SK-N-SH (cell line): ENCODE measurements around the gene ABHD2. TPM values are rescaled to one million over a fixed set of nuclear protein-coding genes. Genes with fewer than 3 reads are reported as not detected.

Experiments used
- CTCF ChIA-PET: fragments of 300-600, 350-600 bp; formaldehyde crosslinking; extraction: SDS; loops from one replicate; lab custom pipeline; 2021; lab: Yijun Ruan, JAX
- POLR2A ChIA-PET: fragments of 350-600 bp; sonication (Branson Sonifier 250); formaldehyde crosslinking; extraction: SDS; loops from one replicate; lab custom pipeline; 2020; ENCODE audit warnings: antibody characterized with exemption, inconsistent platforms; lab: Yijun Ruan, JAX
- DNase-seq: peaks from one replicate; pipeline ENCODE4 v3.0.0; 2012
- H2AFZ ChIP-seq: fragments of 200-600 bp; sonication (generic); 2 replicates; pipeline ENCODE4 v1.8.1; 2016; ENCODE audit warnings: antibody characterized with exemption, mild to moderate bottlenecking, low read depth
- H3F3A ChIP-seq: fragments of 200-600 bp; sonication (generic); replicated peaks from 2 replicates; pipeline ENCODE3; 2016; ENCODE audit warnings: antibody characterized with exemption, mild to moderate bottlenecking; ENCODE audit not compliant: insufficient read depth
- H3K27ac ChIP-seq, 2 experiments: fragments of 200-500 bp in 1 of 2; fragments of 200-600 bp in 1 of 2; sonication (Bioruptor generic) in 1 of 2; sonication (generic), shearing (Covaris generic) in 1 of 2; 2 replicates each; pipeline versions ENCODE4 v1.5.1 to v1.6.1; 2014 to 2016; ENCODE audit warnings: low read depth in 2 of 2, inconsistent platforms in 1 of 2, low read length in 1 of 2, mild to moderate bottlenecking in 1 of 2, mixed read lengths in 1 of 2
- H3K27me3 ChIP-seq: fragments of 200-600 bp; sonication (generic), shearing (Covaris generic); 2 replicates; pipeline ENCODE4 v1.6.1; 2016; ENCODE audit warnings: mixed run types; ENCODE audit not compliant: insufficient read depth
- H3K36me3 ChIP-seq, 2 experiments: fragments of 200-500 bp in 1 of 2; fragments of 200-600 bp in 1 of 2; sonication (Bioruptor generic) in 1 of 2; sonication (generic) in 1 of 2; replicated peaks in 1 of 2; 2 replicates each; pipeline versions ENCODE3 to v1.5.1; 2014 to 2016; ENCODE audit warnings: low read length in 1 of 2, mild to moderate bottlenecking in 1 of 2; ENCODE audit not compliant: insufficient read depth in 2 of 2, control insufficient read depth in 1 of 2
- H3K4me1 ChIP-seq, 2 experiments: fragments of 200-500 bp in 1 of 2; fragments of 200-600 bp in 1 of 2; sonication (Bioruptor generic) in 1 of 2; sonication (generic), shearing (Covaris generic) in 1 of 2; 2 replicates each; pipeline versions ENCODE4 v1.5.1 to v1.6.1; 2014 to 2016; ENCODE audit warnings: low read depth in 1 of 2, low read length in 1 of 2, mixed run types in 1 of 2; ENCODE audit not compliant: insufficient read depth in 2 of 2, control insufficient read depth in 1 of 2
- H3K4me2 ChIP-seq: fragments of 200-600 bp; sonication (generic), shearing (Covaris generic); 2 replicates; pipeline ENCODE4 v1.6.1; 2017; ENCODE audit warnings: mixed run types
- H3K4me3 ChIP-seq, 2 experiments: fragments of 200-500 bp in 1 of 2; fragments of 200-600 bp in 1 of 2; sonication (Bioruptor generic) in 1 of 2; sonication (generic), shearing (Covaris generic) in 1 of 2; 2 replicates each; pipeline versions ENCODE4 v1.5.1 to v1.8.1; 2014 to 2016; ENCODE audit warnings: low read depth in 2 of 2, inconsistent platforms in 1 of 2, low read length in 1 of 2, mild to moderate bottlenecking in 1 of 2, mixed read lengths in 1 of 2, moderate library complexity in 1 of 2
- H3K79me2 ChIP-seq: fragments of 200-600 bp; sonication (generic); 2 replicates; pipeline ENCODE4 v1.8.1; 2017; ENCODE audit warnings: mild to moderate bottlenecking; ENCODE audit not compliant: insufficient read depth
- H3K9ac ChIP-seq: fragments of 200-600 bp; sonication (generic); 2 replicates; pipeline ENCODE4 v1.6.1; 2017; ENCODE audit warnings: mixed run types
- H3K9me2 ChIP-seq: fragments of 200-600 bp; sonication (generic); 2 replicates; pipeline ENCODE4 v1.6.1; 2017; ENCODE audit warnings: mixed run types
- H3K9me3 ChIP-seq: fragments of 200-600 bp; sonication (generic); 2 replicates; pipeline ENCODE4 v1.6.1; 2017; ENCODE audit warnings: mixed run types, mild to moderate bottlenecking, moderate library complexity
- H4K20me1 ChIP-seq: fragments of 200-600 bp; sonication (generic); 2 replicates; pipeline ENCODE4 v1.6.1; 2017; ENCODE audit warnings: mild to moderate bottlenecking, mixed run types; ENCODE audit not compliant: insufficient read depth
- CHD2 ChIP-seq: fragments of 150-350 bp; IDR thresholded peaks from 2 replicates; pipeline ENCODE4 v1.6.1; 2018; ENCODE audit warnings: low read length; ENCODE audit not compliant: partially characterized antibody
- ELF1 ChIP-seq: IDR thresholded peaks from 2 replicates; pipeline ENCODE4 v1.4.0; 2012
- EP300 ChIP-seq, 2 experiments: IDR thresholded peaks; 2 replicates each; pipeline versions ENCODE4 v1.4.0 to v1.6.1; 2012; ENCODE audit warnings: borderline replicate concordance in 1 of 2, low read depth in 1 of 2, low read length in 1 of 2
- EZH2phosphoT487 ChIP-seq: fragments of 200-600 bp; sonication (generic); IDR thresholded peaks from 2 replicates; pipeline ENCODE4 v1.6.1; 2017; ENCODE audit warnings: low read depth, mixed run types, mild to moderate bottlenecking, antibody characterized with exemption, moderate library complexity, borderline replicate concordance
- FOSL2 ChIP-seq: IDR thresholded peaks from 2 replicates; pipeline ENCODE4 v1.4.0; 2012; ENCODE audit warnings: low read depth, mild to moderate bottlenecking, moderate library complexity, borderline replicate concordance
- GABPA ChIP-seq: IDR thresholded peaks from 2 replicates; pipeline ENCODE4 v1.4.0; 2012; ENCODE audit warnings: low read depth, mild to moderate bottlenecking
- GATA2 ChIP-seq: sonication (generic); formaldehyde crosslinking; IDR thresholded peaks from 2 replicates; pipeline ENCODE4 v1.5.0; 2020; ENCODE audit warnings: mild to moderate bottlenecking, missing genetic modification reagents
- IRF3 ChIP-seq: fragments of 150-350 bp; IDR thresholded peaks from 2 replicates; pipeline ENCODE4 v1.6.1; 2016; ENCODE audit warnings: mild to moderate bottlenecking, low read depth, low read length
- JUND ChIP-seq: IDR thresholded peaks from 2 replicates; pipeline ENCODE4 v1.4.0; 2012
- MEF2A ChIP-seq: IDR thresholded peaks from 2 replicates; pipeline ENCODE4 v1.4.0; 2012; ENCODE audit warnings: low read depth, borderline replicate concordance
- MXI1 ChIP-seq: IDR thresholded peaks from 2 replicates; pipeline ENCODE4 v1.6.1; 2012; ENCODE audit warnings: mild to moderate bottlenecking, low read depth, low read length, improper control_type of control experiment
- POLR2AphosphoS5 ChIP-seq: IDR thresholded peaks from 2 replicates; pipeline ENCODE4 v1.6.1; 2012; ENCODE audit warnings: low read depth, low read length
- RCOR1 ChIP-seq: fragments of 150-350 bp; IDR thresholded peaks from 2 replicates; pipeline ENCODE4 v1.6.1; 2017; ENCODE audit warnings: antibody characterized with exemption, low read length
- REST ChIP-seq: IDR thresholded peaks from 2 replicates; pipeline ENCODE4 v1.6.1; 2012; ENCODE audit warnings: mild to moderate bottlenecking, low read depth, low read length, moderate library complexity
- RFX5 ChIP-seq: IDR thresholded peaks from 2 replicates; pipeline ENCODE4 v1.6.1; 2012; ENCODE audit warnings: mild to moderate bottlenecking, improper control_type of control experiment, low read length
- ZBTB33 ChIP-seq: IDR thresholded peaks from 2 replicates; pipeline ENCODE4 v1.4.0; 2012; ENCODE audit warnings: low read depth, borderline replicate concordance
- WGBS: methylation state at CpG from one replicate; pipeline ENCODE4 v1.1.6; 2017; ENCODE audit warnings: low lambda C conversion rate; 5-methylcytosine and 5-hydroxymethylcytosine counted together
- polyA plus RNA-seq, 3 experiments: library from polyadenylated mRNA; depleted of rRNA; stranded (reverse); fragments of >200 nt; gene quantifications; 2 replicates each; pipeline ENCODE4 v1.2.3, GENCODE V29; 2012
- TF ChIP-seq, protein P1 (sequence below): IDR thresholded peaks from 2 replicates; pipeline ENCODE4 v1.4.0; 2012; ENCODE audit warnings: low read depth

The ABHD2 gene
- polyA plus RNA-seq, 1 of the 3 experiments (the other 2 are of a cell fraction) = 19.2 TPM

GRCh38 chr15:89106200-89106599 lies 17.9 kb downstream of the ABHD2 start:
- H3K9ac ChIP-seq = no peak overlapping the region
- no peak overlapping the region for H3K4me2 ChIP-seq
- WGBS = 93% methylated on average over 11 of the region's 11 CpGs
- H3K9me3 ChIP-seq = no peaks in the 10 kb centered on the region
- H3K36me3 ChIP-seq = peaks cover 0 to 8% of the 10 kb centered on the region in 2 experiments
- no peaks in the 10 kb centered on the region for H3K9me2 ChIP-seq
- no peak overlapping the region for H3K4me3 ChIP-seq
- H3F3A ChIP-seq = peaks cover 32% of the 10 kb centered on the region
- TF ChIP-seq ZBTB33 (no peak), ELF1 (no peak), RCOR1 (no peak), GABPA (no peak), POLR2AphosphoS5 (no peak), REST (no peak), GATA2 (CRISPR knock-in tag) (no peak), IRF3 (no peak), JUND (no peak), RFX5 (no peak), FOSL2 (no peak), CHD2 (no peak), MXI1 (no peak), EP300 (IDR thresholded peaks at IDR 0.05; ENCODE audit: borderline replicate concordance in 1 of 2, low read depth in 1 of 2, low read length in 1 of 2) (no peak), EZH2phosphoT487 (no peak), MEF2A (no peak)
- TF ChIP-seq, protein P1, sequence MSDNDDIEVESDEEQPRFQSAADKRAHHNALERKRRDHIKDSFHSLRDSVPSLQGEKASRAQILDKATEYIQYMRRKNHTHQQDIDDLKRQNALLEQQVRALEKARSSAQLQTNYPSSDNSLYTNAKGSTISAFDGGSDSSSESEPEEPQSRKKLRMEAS = no peak
- H4K20me1 ChIP-seq = no peaks in the 10 kb centered on the region
- peaks cover 39 to 61% of the 10 kb centered on the region in 2 experiments for H3K4me1 ChIP-seq
- ChIA-PET POLR2A (no interaction called here), CTCF (interaction anchor here (1.4 kb wide), 1 partner anchor 48 kb away, joined by 3 read pairs; no protein-coding TSS in a partner anchor)
- peaks cover 63% of the 10 kb centered on the region; the same call in 1 of the 2 replicates for H3K79me2 ChIP-seq
- H3K27ac ChIP-seq = peak overlapping the region; percentile 88 to 94; a peak in 3 of 4 replicates
- DNase-seq = no peak
- H3K27me3 ChIP-seq = no peaks in the 10 kb centered on the region
- H2AFZ ChIP-seq = no peak overlapping the region
